ENCODE measurements around the gene ZNF141. TPM values are rescaled to one million over a fixed set of nuclear protein-coding genes. Genes with fewer than 3 reads are reported as not detected.

Gene ZNF141
- total RNA-seq, 1 donor from 2014 or later: 31.7 TPM

DNA sequence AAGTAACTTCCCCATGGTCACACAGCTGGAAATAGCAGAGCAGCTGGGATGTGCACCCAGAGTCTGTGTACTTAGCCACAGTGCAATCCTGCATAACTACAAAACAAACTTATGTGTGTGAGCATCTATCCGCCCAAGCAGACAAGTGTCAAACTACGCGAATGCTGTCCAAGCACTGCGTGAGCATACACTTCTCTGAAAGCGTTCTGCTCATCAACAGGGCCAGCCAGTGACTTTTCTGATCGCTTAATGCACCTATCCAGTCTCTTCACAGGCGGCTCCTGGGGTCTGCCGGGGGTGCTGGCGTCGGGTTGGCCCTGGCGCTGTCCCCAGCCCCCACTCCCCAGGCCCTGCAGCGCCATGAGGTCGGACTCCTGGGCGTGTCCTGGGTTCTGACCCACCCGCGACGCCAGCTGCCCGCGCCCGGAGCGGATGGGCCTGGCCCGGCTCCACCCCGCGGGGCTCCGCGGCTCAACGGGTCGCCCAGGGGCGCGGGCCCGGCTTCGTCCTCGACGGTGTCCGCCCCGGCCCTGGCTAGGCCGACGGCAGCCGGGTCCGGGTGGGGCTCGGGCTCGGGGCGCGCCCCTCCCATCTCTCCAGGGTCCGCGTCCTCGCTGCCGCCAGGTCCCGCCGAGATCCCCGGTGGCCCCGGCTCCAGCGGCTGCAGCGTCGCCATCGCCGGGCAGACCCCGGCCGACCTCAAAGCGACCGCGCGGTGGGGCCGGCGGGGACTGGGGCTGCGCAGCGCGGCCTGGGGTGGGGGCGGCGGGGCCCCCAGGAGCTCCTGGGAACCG, 1.3 kb upstream of the ZNF141 start:
- H3K36me3 Mint-ChIP-seq: peaks cover 29% of the 10 kb centered on the region
- TF ChIP-seq, protein P1, sequence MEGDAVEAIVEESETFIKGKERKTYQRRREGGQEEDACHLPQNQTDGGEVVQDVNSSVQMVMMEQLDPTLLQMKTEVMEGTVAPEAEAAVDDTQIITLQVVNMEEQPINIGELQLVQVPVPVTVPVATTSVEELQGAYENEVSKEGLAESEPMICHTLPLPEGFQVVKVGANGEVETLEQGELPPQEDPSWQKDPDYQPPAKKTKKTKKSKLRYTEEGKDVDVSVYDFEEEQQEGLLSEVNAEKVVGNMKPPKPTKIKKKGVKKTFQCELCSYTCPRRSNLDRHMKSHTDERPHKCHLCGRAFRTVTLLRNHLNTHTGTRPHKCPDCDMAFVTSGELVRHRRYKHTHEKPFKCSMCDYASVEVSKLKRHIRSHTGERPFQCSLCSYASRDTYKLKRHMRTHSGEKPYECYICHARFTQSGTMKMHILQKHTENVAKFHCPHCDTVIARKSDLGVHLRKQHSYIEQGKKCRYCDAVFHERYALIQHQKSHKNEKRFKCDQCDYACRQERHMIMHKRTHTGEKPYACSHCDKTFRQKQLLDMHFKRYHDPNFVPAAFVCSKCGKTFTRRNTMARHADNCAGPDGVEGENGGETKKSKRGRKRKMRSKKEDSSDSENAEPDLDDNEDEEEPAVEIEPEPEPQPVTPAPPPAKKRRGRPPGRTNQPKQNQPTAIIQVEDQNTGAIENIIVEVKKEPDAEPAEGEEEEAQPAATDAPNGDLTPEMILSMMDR (conservative IDR thresholded peaks at IDR 0.05): no peak
- no peak for DNase-seq (ENCODE audit: extremely low spot score, unreplicated experiment)
- no peaks in the 10 kb centered on the region for H3K27me3 Mint-ChIP-seq
- H3K9me3 Mint-ChIP-seq: peaks cover 8% of the 10 kb centered on the region
- peak overlapping the region; percentile 58 for H3K27ac Mint-ChIP-seq
- peaks cover 24% of the 10 kb centered on the region for H3K4me1 Mint-ChIP-seq (ENCODE audit: unreplicated experiment)
- peak overlapping the region; percentile 85 for H3K4me3 Mint-ChIP-seq

DNA sequence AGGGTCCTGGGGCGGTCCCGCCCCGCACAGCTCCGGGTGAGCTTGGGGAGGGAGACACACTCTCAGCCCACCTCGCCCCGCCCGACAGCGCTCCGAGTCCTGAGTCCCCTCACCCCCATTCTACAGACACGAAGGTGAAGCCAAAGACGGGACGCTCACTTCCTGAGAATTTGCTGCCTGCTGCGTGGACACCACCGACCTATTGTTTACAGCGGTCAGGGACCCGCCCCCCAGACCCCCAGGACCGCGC, 796 bp upstream of the ZNF141 start:
- peak overlapping the region; percentile 98 for H3K27ac Mint-ChIP-seq

DNA sequence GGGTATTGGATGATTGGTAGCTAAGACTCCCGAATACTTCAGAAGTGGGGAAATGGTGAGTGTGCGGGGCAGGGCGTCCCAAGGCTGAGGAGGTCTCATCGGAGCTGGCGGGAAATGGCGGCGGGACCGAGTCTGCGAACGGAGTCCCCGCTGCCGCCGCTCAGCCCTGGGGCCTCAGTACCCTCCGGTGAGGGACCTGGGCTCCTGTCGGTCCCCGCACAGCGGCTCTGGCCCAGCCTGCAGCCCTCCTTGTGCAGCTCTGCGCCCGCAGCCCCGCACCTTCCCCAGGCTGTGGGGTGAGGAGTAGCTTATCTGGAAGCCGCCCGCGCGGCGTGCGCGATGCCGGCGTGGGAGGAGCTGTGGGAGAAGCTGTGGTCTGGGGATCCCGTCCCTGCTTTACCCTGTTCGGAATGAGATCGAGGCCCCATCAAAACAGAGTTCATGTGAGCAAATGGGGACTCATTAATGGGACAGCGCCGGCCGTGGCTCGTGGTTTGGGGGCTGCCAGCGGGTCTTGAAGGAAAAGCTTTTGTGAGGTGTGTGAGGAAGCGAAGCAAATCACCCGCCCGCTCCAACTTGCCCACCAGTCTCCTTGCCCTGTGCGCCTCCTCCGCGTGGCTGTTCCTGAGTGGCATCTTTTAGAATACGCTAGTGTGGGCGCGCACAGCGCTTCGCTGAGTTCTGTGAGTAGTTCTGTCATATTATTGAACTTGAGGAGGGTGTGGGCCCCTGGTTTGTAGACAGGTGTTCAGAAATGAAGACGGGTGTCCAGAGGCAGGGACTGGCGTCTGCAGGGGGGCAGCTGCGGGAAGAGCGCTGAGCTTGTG, 531 bp downstream of the ZNF141 start:
- TF ChIP-seq, protein P1 (conservative IDR thresholded peaks at IDR 0.05): no peak
- Mint-ChIP-seq H3K9me3 (peaks cover 13% of the 10 kb centered on the region), H3K4me1 (ENCODE audit: unreplicated experiment) (peaks cover 24% of the 10 kb centered on the region), H3K27ac (peak overlapping the region; percentile 98), H3K36me3 (peaks cover 42% of the 10 kb centered on the region), H3K27me3 (no peaks in the 10 kb centered on the region), H3K4me3 (peak overlapping the region; percentile 100)
- peak; percentile 77 for DNase-seq (ENCODE audit: extremely low spot score, unreplicated experiment)

More for the DNA sequence above, 796 bp upstream of the ZNF141 start:
- TF ChIP-seq, protein P1 (conservative IDR thresholded peaks at IDR 0.05): no peak
- peaks cover 8% of the 10 kb centered on the region for H3K9me3 Mint-ChIP-seq
- H3K4me1 Mint-ChIP-seq (ENCODE audit: unreplicated experiment): peaks cover 24% of the 10 kb centered on the region
- peaks cover 33% of the 10 kb centered on the region for H3K36me3 Mint-ChIP-seq
- H3K4me3 Mint-ChIP-seq: peak overlapping the region; percentile 100
- DNase-seq (ENCODE audit: extremely low spot score, unreplicated experiment): no peak
- no peaks in the 10 kb centered on the region for H3K27me3 Mint-ChIP-seq

DNA sequence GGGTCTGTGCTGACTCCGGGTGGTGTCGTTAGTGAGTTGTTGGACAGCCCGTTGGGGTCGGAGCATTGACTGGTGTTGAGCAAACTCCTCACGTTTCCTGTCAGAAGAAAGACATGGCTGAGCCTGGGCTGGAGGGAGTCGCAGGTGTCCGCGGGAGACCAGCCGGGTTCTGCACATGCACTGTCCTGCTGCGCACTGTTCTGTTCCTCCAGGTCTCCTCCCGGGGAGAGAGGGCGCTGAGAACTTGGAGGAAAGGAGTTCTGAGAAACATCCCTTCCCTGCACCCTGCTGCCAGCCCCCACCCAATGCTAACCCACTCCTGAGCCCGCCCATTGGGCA, 1.1 kb downstream of the ZNF141 start:
- Mint-ChIP-seq H3K9me3 (peaks cover 13% of the 10 kb centered on the region), H3K4me1 (ENCODE audit: unreplicated experiment) (peaks cover 24% of the 10 kb centered on the region)

DNA sequence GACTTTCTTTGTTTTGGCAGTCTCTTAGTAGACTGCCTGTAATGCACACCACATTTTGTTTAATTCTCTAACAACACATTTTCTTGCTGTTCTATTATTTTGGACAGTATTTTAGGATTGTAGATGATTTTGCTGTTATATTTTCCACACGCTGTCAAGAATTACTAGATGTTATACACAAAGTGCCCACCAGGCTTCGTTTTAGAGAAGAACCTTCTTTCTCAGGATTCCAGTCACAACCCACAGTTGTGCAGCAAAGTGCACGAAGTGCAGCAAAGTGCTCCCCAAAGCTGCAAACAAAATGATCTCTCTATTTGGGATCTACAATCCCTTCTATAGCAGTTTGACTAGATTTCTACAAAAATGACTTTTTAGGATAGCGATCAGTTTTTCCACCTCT, 2.4 kb downstream of the ZNF141 start:
- peak overlapping the region; percentile 23 for H3K27ac Mint-ChIP-seq
- peaks cover 24% of the 10 kb centered on the region for H3K4me1 Mint-ChIP-seq (ENCODE audit: unreplicated experiment)
- no peaks in the 10 kb centered on the region for H3K27me3 Mint-ChIP-seq
- TF ChIP-seq, protein P1 (conservative IDR thresholded peaks at IDR 0.05): peak; percentile 62
- no peak for DNase-seq (ENCODE audit: extremely low spot score, unreplicated experiment)
- H3K4me3 Mint-ChIP-seq: peak overlapping the region; percentile 100
- H3K36me3 Mint-ChIP-seq: peaks cover 53% of the 10 kb centered on the region
- peaks cover 13% of the 10 kb centered on the region for H3K9me3 Mint-ChIP-seq

More for the DNA sequence above, 1.1 kb downstream of the ZNF141 start:
- Mint-ChIP-seq H3K36me3 (peaks cover 46% of the 10 kb centered on the region), H3K27me3 (no peaks in the 10 kb centered on the region), H3K27ac (peak overlapping the region; percentile 98), H3K4me3 (peak overlapping the region; percentile 100)
- no peak for DNase-seq (ENCODE audit: extremely low spot score, unreplicated experiment)
- TF ChIP-seq, protein P1 (conservative IDR thresholded peaks at IDR 0.05): no peak

Measured in type B pancreatic cell (in vitro differentiated cells).